Upper lobe of left lung (tissue), 6 donors: ENCODE data around the gene OGFRL1. TPM values are rescaled to one million over a fixed set of nuclear protein-coding genes. Genes with fewer than 3 reads are reported as not detected.

Experiments used
- ATAC-seq, 2 donors: fragments of 200-7000 bp; cut with Tn5 transposase; one replicate each; pipeline ENCODE4 v1.9.1; 2022; ENCODE audit warnings: mild to moderate bottlenecking in 2 of 2, moderate library complexity in 2 of 2; ENCODE audit not compliant: low FRiP score in 2 of 2
- DNase-seq, 2 donors: peaks; one replicate each; pipeline ENCODE4 v3.0.0-alpha.2; 2019 to 2020
- H3K27ac ChIP-seq, 4 donors: fragments of 200-600 bp; sonication (generic); one replicate each; pipeline ENCODE4 v1.5.1; 2016 to 2019
- H3K27me3 ChIP-seq, 4 donors: fragments of 200-600 bp; sonication (generic); one replicate each; pipeline ENCODE4 v1.5.1; 2017 to 2019
- H3K36me3 ChIP-seq, 4 donors: fragments of 200-600 bp; sonication (generic); one replicate each; pipeline ENCODE4 v1.5.1; 2016 to 2019
- H3K4me1 ChIP-seq, 4 donors: fragments of 200-600 bp; sonication (generic); one replicate each; pipeline ENCODE4 v1.5.1; 2018 to 2019
- H3K4me3 ChIP-seq, 4 donors: fragments of 200-600 bp; sonication (generic); one replicate each; pipeline ENCODE4 v1.5.1; 2017 to 2019; ENCODE audit warnings: mild to moderate bottlenecking in 2 of 4, moderate library complexity in 1 of 4
- H3K9me3 ChIP-seq, 4 donors: fragments of 200-600 bp; sonication (generic); one replicate each; pipeline ENCODE4 v1.5.1; 2018 to 2019
- EP300 ChIP-seq, 4 donors: sonication (generic); formaldehyde crosslinking; IDR thresholded peaks; one replicate each; pipeline ENCODE4 v1.5.1; 2017; ENCODE audit warnings: antibody characterized with exemption in 4 of 4, control low read depth in 2 of 4
- POLR2A ChIP-seq, 4 donors: fragments of 450-650 bp; IDR thresholded peaks; one replicate each; pipeline ENCODE4 v1.5.1; 2016 to 2017; ENCODE audit warnings: antibody characterized with exemption in 4 of 4, mild to moderate bottlenecking in 2 of 4
- POLR2AphosphoS5 ChIP-seq, 2 donors: sonication (generic); formaldehyde crosslinking; IDR thresholded peaks; one replicate each; pipeline ENCODE4 v1.5.1; 2017; ENCODE audit warnings: antibody characterized with exemption in 2 of 2
- WGBS, 2 donors: methylation state at CpG; one replicate each; pipeline ENCODE4 v1.1.5; 2017 to 2018; 5-methylcytosine and 5-hydroxymethylcytosine counted together
- total RNA-seq, 6 donors: library from RNA; depleted of rRNA in 4 of 6; stranded (reverse); fragments of >200 nt in 4 of 6; gene quantifications; one replicate each; pipeline versions ENCODE4 v1.1.0 to v1.2.1, GENCODE V29; 2016 to 2021
- TF ChIP-seq, protein P1 (sequence below), 6 experiments: fragments of 450-650 bp in 4 of 6; fragments of 200-600 bp in 2 of 6; sonication (generic) in 2 of 6; IDR thresholded peaks; one replicate each; pipeline ENCODE4 v1.5.1; 2016 to 2019; ENCODE audit warnings: antibody characterized with exemption in 6 of 6
- donor health status: DM: no; HTN: no; CAD: no; lungs with moderate emphysema.
- donor health status: DM: no; HTN: yes; CAD: no; lungs with severe emphysema.

Gene OGFRL1
- total RNA-seq, 6 donors from 2014 or later = 11.5 to 36.1 (median 22.0) TPM

- Histone ChIP-seq H3K4me3 (no peak overlapping the region), H3K9me3 (no peaks in the 10 kb centered on the region), H3K27ac (no peak overlapping the region), H3K4me1 (peaks cover 0 to 7% (median 3%) of the 10 kb centered on the region in 4 donors), H3K36me3 (peaks cover 0 to 50% (median 0%) of the 10 kb centered on the region in 4 donors), H3K27me3 (no peaks in the 10 kb centered on the region)
- no peak for ATAC-seq
- DNase-seq = no peak
- TF ChIP-seq POLR2A (IDR thresholded peaks at IDR 0.05) = no peak
- TF ChIP-seq EP300 (IDR thresholded peaks at IDR 0.05) = no peak
- TF ChIP-seq POLR2AphosphoS5 (IDR thresholded peaks at IDR 0.05) = no peak
- TF ChIP-seq, protein P1, sequence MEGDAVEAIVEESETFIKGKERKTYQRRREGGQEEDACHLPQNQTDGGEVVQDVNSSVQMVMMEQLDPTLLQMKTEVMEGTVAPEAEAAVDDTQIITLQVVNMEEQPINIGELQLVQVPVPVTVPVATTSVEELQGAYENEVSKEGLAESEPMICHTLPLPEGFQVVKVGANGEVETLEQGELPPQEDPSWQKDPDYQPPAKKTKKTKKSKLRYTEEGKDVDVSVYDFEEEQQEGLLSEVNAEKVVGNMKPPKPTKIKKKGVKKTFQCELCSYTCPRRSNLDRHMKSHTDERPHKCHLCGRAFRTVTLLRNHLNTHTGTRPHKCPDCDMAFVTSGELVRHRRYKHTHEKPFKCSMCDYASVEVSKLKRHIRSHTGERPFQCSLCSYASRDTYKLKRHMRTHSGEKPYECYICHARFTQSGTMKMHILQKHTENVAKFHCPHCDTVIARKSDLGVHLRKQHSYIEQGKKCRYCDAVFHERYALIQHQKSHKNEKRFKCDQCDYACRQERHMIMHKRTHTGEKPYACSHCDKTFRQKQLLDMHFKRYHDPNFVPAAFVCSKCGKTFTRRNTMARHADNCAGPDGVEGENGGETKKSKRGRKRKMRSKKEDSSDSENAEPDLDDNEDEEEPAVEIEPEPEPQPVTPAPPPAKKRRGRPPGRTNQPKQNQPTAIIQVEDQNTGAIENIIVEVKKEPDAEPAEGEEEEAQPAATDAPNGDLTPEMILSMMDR (IDR thresholded peaks at IDR 0.05) = no peak
These were observed 11.2 kb downstream of the OGFRL1 start for GRCh38 chr6:71299541-71300470.

GRCh38 chr6:71300561-71301168 lies 12.1 kb downstream of the OGFRL1 start:
- no peak overlapping the region for H3K27ac ChIP-seq
- peaks cover 0 to 54% (median 0%) of the 10 kb centered on the region in 4 donors for H3K36me3 ChIP-seq
- WGBS, 2 donors = 90 to 91% methylated on average over 4 of the region's 4 CpGs
- H3K4me3 ChIP-seq = no peak overlapping the region
- H3K27me3 ChIP-seq = no peaks in the 10 kb centered on the region
- no peak for TF ChIP-seq EP300 (IDR thresholded peaks at IDR 0.05)
- no peak for TF ChIP-seq POLR2A (IDR thresholded peaks at IDR 0.05)
- no peak for TF ChIP-seq POLR2AphosphoS5 (IDR thresholded peaks at IDR 0.05)
- TF ChIP-seq, protein P1 (IDR thresholded peaks at IDR 0.05) = no peak
- H3K9me3 ChIP-seq = no peaks in the 10 kb centered on the region
- no peak for ATAC-seq
- no peak for DNase-seq
- peaks cover 0 to 6% (median 0%) of the 10 kb centered on the region in 4 donors for H3K4me1 ChIP-seq

- 90 to 99% methylated on average over 7 of the region's 7 CpGs for WGBS, 2 donors
- H3K4me3 ChIP-seq = no peak overlapping the region
- H3K4me1 ChIP-seq = peaks cover 0 to 6% (median 0%) of the 10 kb centered on the region in 4 donors
- ATAC-seq = no peak
- no peaks in the 10 kb centered on the region for H3K9me3 ChIP-seq
- no peak for DNase-seq
- H3K36me3 ChIP-seq = peaks cover 0 to 49% (median 0%) of the 10 kb centered on the region in 4 donors
- H3K27ac ChIP-seq = no peak overlapping the region
- H3K27me3 ChIP-seq = no peaks in the 10 kb centered on the region
- TF ChIP-seq POLR2A (IDR thresholded peaks at IDR 0.05) = no peak
- TF ChIP-seq POLR2AphosphoS5 (IDR thresholded peaks at IDR 0.05) = no peak
- TF ChIP-seq, protein P1 (IDR thresholded peaks at IDR 0.05) = no peak
- no peak for TF ChIP-seq EP300 (IDR thresholded peaks at IDR 0.05)
These were observed 12.9 kb downstream of the OGFRL1 start for GRCh38 chr6:71301546-71301945.

- no peak for ATAC-seq
- no peak overlapping the region for H3K27ac ChIP-seq
- no peak overlapping the region for H3K4me3 ChIP-seq
- TF ChIP-seq POLR2AphosphoS5 (IDR thresholded peaks at IDR 0.05) (no peak), POLR2A (IDR thresholded peaks at IDR 0.05) (no peak), EP300 (IDR thresholded peaks at IDR 0.05) (no peak)
- TF ChIP-seq, protein P1 (IDR thresholded peaks at IDR 0.05) = no peak
- peaks cover 0 to 17% (median 0%) of the 10 kb centered on the region in 4 donors for H3K36me3 ChIP-seq
- DNase-seq = no peak
- peaks cover 0 to 10% (median 3%) of the 10 kb centered on the region in 4 donors for H3K4me1 ChIP-seq
- WGBS, 2 donors = 86 to 90% methylated on average over 2 of the region's 2 CpGs
- H3K9me3 ChIP-seq = no peaks in the 10 kb centered on the region
- no peaks in the 10 kb centered on the region for H3K27me3 ChIP-seq
These were observed 21.0 kb downstream of the OGFRL1 start for GRCh38 chr6:71309656-71310055.
